ENCODE measurements around the gene CMTM4.

Gene CMTM4

GRCh38 chr16:66585481-66586239 is 110.9 kb downstream of the CMTM4 start:
- TF ChIP-seq CTCF (IDR thresholded peaks at IDR 0.05; ENCODE audit: insufficient read depth, low read length, poor library complexity, severe bottlenecking) (no peak), EZH2phosphoT487 (conservative IDR thresholded peaks at IDR 0.05; ENCODE audit: low read length) (no peak)
- Histone ChIP-seq H3K9me2 (replicated peaks; ENCODE audit: insufficient read depth, low read length) (no peaks in the 10 kb centered on the region), H3K79me2 (ENCODE audit: insufficient read depth, low read length) (no peaks in the 10 kb centered on the region), H4K20me1 (ENCODE audit: low read depth, low read length) (no peaks in the 10 kb centered on the region), H3K9me3 (ENCODE audit: insufficient read depth, low read length) (no peaks in the 10 kb centered on the region), H3F3A (ENCODE audit: insufficient read depth) (no peaks in the 10 kb centered on the region), H3K27ac (ENCODE audit: low read depth, low read length) (no peak overlapping the region), H3K27me3 (ENCODE audit: low read length) (no peaks in the 10 kb centered on the region), H3K4me2 (ENCODE audit: low read depth, low read length, poor library complexity, severe bottlenecking) (no peak overlapping the region), H3K36me3 (ENCODE audit: low read length) (no peaks in the 10 kb centered on the region), H3K4me3 (ENCODE audit: insufficient read depth, low read length, poor library complexity, severe bottlenecking) (no peak overlapping the region), H3K9ac (ENCODE audit: low read length) (no peak overlapping the region), H2AFZ (ENCODE audit: low read depth, low read length, severe bottlenecking) (no peak overlapping the region)

- no peaks in the 10 kb centered on the region for H3K27me3 ChIP-seq (ENCODE audit: low read length)
- H3K4me3 ChIP-seq (ENCODE audit: insufficient read depth, low read length, poor library complexity, severe bottlenecking) = no peak overlapping the region
- no peak overlapping the region for H3K9ac ChIP-seq (ENCODE audit: low read length)
- H3K79me2 ChIP-seq (ENCODE audit: insufficient read depth, low read length) = no peaks in the 10 kb centered on the region
- no peaks in the 10 kb centered on the region for H4K20me1 ChIP-seq (ENCODE audit: low read depth, low read length)
- no peaks in the 10 kb centered on the region for H3K9me3 ChIP-seq (ENCODE audit: insufficient read depth, low read length)
- H3K27ac ChIP-seq (ENCODE audit: low read depth, low read length) = no peak overlapping the region
- no peaks in the 10 kb centered on the region for H3K9me2 ChIP-seq (replicated peaks; ENCODE audit: insufficient read depth, low read length)
- H3F3A ChIP-seq (ENCODE audit: insufficient read depth) = no peaks in the 10 kb centered on the region
- no peaks in the 10 kb centered on the region for H3K36me3 ChIP-seq (ENCODE audit: low read length)
- TF ChIP-seq EZH2phosphoT487 (conservative IDR thresholded peaks at IDR 0.05; ENCODE audit: low read length) = no peak
- H3K4me2 ChIP-seq (ENCODE audit: low read depth, low read length, poor library complexity, severe bottlenecking) = no peak overlapping the region
- no peak overlapping the region for H2AFZ ChIP-seq (ENCODE audit: low read depth, low read length, severe bottlenecking)
Measured at GRCh38 chr16:66581246-66581952, 115.1 kb downstream of the CMTM4 start.

GRCh38 chr16:66580605-66581209 is 115.8 kb downstream of the CMTM4 start:
- Histone ChIP-seq H3K27ac (ENCODE audit: low read depth, low read length) (no peak overlapping the region), H2AFZ (ENCODE audit: low read depth, low read length, severe bottlenecking) (no peak overlapping the region), H3K9me3 (ENCODE audit: insufficient read depth, low read length) (no peaks in the 10 kb centered on the region), H3K9me2 (replicated peaks; ENCODE audit: insufficient read depth, low read length) (no peaks in the 10 kb centered on the region), H3K79me2 (ENCODE audit: insufficient read depth, low read length) (no peaks in the 10 kb centered on the region), H3K4me2 (ENCODE audit: low read depth, low read length, poor library complexity, severe bottlenecking) (no peak overlapping the region), H3K36me3 (ENCODE audit: low read length) (no peaks in the 10 kb centered on the region), H3K9ac (ENCODE audit: low read length) (no peak overlapping the region), H3K4me3 (ENCODE audit: insufficient read depth, low read length, poor library complexity, severe bottlenecking) (no peak overlapping the region), H3F3A (ENCODE audit: insufficient read depth) (no peaks in the 10 kb centered on the region), H3K27me3 (ENCODE audit: low read length) (no peaks in the 10 kb centered on the region), H4K20me1 (ENCODE audit: low read depth, low read length) (no peaks in the 10 kb centered on the region)
- no peak for TF ChIP-seq CTCF (IDR thresholded peaks at IDR 0.05; ENCODE audit: insufficient read depth, low read length, poor library complexity, severe bottlenecking)
- no peak for TF ChIP-seq EZH2phosphoT487 (conservative IDR thresholded peaks at IDR 0.05; ENCODE audit: low read length)

Data from SU-DHL-6 (cell line).